ENCODE results near the gene ARHGEF39. TPM values are rescaled to one million over a fixed set of nuclear protein-coding genes. Genes with fewer than 3 reads are reported as not detected.
A peak's percentile ranks its signal among the peaks of the same experiment; 100 is the strongest.

ARHGEF39 gene
- total and polyA plus RNA-seq, 7 experiments from 2014 or later: 0.11 to 10.4 (median 0.44) TPM; not detected in 2

- H3K9me3 Mint-ChIP-seq: no peaks in the 10 kb centered on the region
- peak within 1 kb of the TSS; percentile 16 to 95 (median 77) for H3K27ac Mint-ChIP-seq
- Histone ChIP-seq H3K27ac (ENCODE audit: low read depth, low read length) (peak within 1 kb of the TSS; percentile 70), H3K4me1 (ENCODE audit: control insufficient read depth in 2 of 2, insufficient read depth in 2 of 2, low read length in 2 of 2) (peaks cover 0 to 5% of the 10 kb centered on the region in 2 donors), H3K36me3 (ENCODE audit: control insufficient read depth in 2 of 3, insufficient read depth in 3 of 3, low read length in 3 of 3) (peaks cover 0 to 7% (median 0%) of the 10 kb centered on the region in 3 experiments), H3K27me3 (ENCODE audit: control insufficient read depth in 2 of 2, insufficient read depth in 2 of 2, low read length in 2 of 2) (no peaks in the 10 kb centered on the region), H3K9me3 (ENCODE audit: control insufficient read depth in 2 of 3, low read length in 3 of 3) (no peaks in the 10 kb centered on the region), H3K4me3 (ENCODE audit: low read length) (peak within 1 kb of the TSS; percentile 65)
- H3K4me3 Mint-ChIP-seq: peak within 1 kb of the TSS; percentile 80 to 94 (median 88)
- POLR2A ChIA-PET: interaction anchor here (0.5 to 2.8 kb wide), 9 partner anchors 15 to 85 kb away, joined by 3 to 13 read pairs (median 4); partner anchors contain the start of genes CCDC107, RMRP and SIT1
- no peak for DNase-seq
- intact Hi-C loops (cut with micrococcal nuclease): loop anchor here (1.0 to 2.0 kb wide), 3 partner anchors 13 to 73 kb away; no protein-coding TSS in a partner anchor
- H3K4me1 Mint-ChIP-seq: peaks cover 16 to 31% (median 25%) of the 10 kb centered on the region in 7 donors
- no peak for ATAC-seq
- H3K27me3 Mint-ChIP-seq: no peaks in the 10 kb centered on the region
- peaks cover 0 to 1% (median 0%) of the 10 kb centered on the region in 5 donors for H3K36me3 Mint-ChIP-seq
- CTCF ChIA-PET: interaction anchor here (5.4 kb wide), 1 partner anchor 31 kb away, joined by 29 read pairs; the partner anchor contains the start of genes CCDC107 and RMRP
These were observed 24.7 kb upstream of the ARHGEF39 start, which contains the start of gene TPM2 for GRCh38 chr9:35689542-35690293. TPM2 (minus strand) TSS chr9:35689925; CDS start chr9:35689817, 108 bp downstream.

- no peak for ATAC-seq
- ChIA-PET CTCF (interaction anchor here (0.7 to 5.4 kb wide), 4 partner anchors 13 to 78 kb away, joined by 3 to 29 read pairs (median 3); partner anchors contain the start of genes CCDC107 and RMRP), POLR2A (interaction anchor here (0.5 to 1.7 kb wide), 5 partner anchors 7 to 72 kb away, joined by 3 to 5 read pairs (median 4); partner anchors contain the start of genes CREB3 and TLN1)
- Histone ChIP-seq H3K9me3 (ENCODE audit: control insufficient read depth in 2 of 3, low read length in 3 of 3) (no peaks in the 10 kb centered on the region), H3K4me1 (ENCODE audit: control insufficient read depth in 2 of 2, insufficient read depth in 2 of 2, low read length in 2 of 2) (peaks cover 0 to 5% of the 10 kb centered on the region in 2 donors), H3K4me3 (ENCODE audit: low read length) (no peak overlapping the region), H3K27me3 (ENCODE audit: control insufficient read depth in 2 of 2, insufficient read depth in 2 of 2, low read length in 2 of 2) (no peaks in the 10 kb centered on the region), H3K36me3 (ENCODE audit: control insufficient read depth in 2 of 3, insufficient read depth in 3 of 3, low read length in 3 of 3) (peaks cover 0 to 8% (median 0%) of the 10 kb centered on the region in 3 experiments), H3K27ac (ENCODE audit: low read depth, low read length) (no peak overlapping the region)
- H3K4me1 Mint-ChIP-seq: peaks cover 16 to 31% (median 25%) of the 10 kb centered on the region in 7 donors
- intact Hi-C loops (cut with micrococcal nuclease): no loop called here
- DNase-seq: no peak
- no peaks in the 10 kb centered on the region for H3K27me3 Mint-ChIP-seq
- peaks cover 0 to 4% (median 0%) of the 10 kb centered on the region in 5 donors for H3K36me3 Mint-ChIP-seq
- peak overlapping the region in 9 of 10 donors; percentile 42 to 72 (median 65) for H3K4me3 Mint-ChIP-seq
- no peaks in the 10 kb centered on the region for H3K9me3 Mint-ChIP-seq
- H3K27ac Mint-ChIP-seq: peak overlapping the region; percentile 16 to 84 (median 72)
These were observed 23.9 kb upstream of the ARHGEF39 start for GRCh38 chr9:35688558-35689541.

GRCh38 chr9:35687972-35688557, 23.1 kb upstream of the ARHGEF39 start:
- Histone ChIP-seq H3K4me1 (ENCODE audit: control insufficient read depth in 2 of 2, insufficient read depth in 2 of 2, low read length in 2 of 2) (peaks cover 0 to 5% of the 10 kb centered on the region in 2 donors), H3K27ac (ENCODE audit: low read depth, low read length) (no peak overlapping the region), H3K36me3 (ENCODE audit: control insufficient read depth in 2 of 3, insufficient read depth in 3 of 3, low read length in 3 of 3) (peaks cover 0 to 8% (median 0%) of the 10 kb centered on the region in 3 experiments), H3K27me3 (ENCODE audit: control insufficient read depth in 2 of 2, insufficient read depth in 2 of 2, low read length in 2 of 2) (no peaks in the 10 kb centered on the region), H3K4me3 (ENCODE audit: low read length) (no peak overlapping the region), H3K9me3 (ENCODE audit: control insufficient read depth in 2 of 3, low read length in 3 of 3) (no peaks in the 10 kb centered on the region)
- Mint-ChIP-seq H3K27ac (peak overlapping the region in 5 of 9 donors; percentile 28 to 76 (median 68)), H3K36me3 (peaks cover 0 to 4% (median 0%) of the 10 kb centered on the region in 5 donors), H3K4me1 (peaks cover 16 to 31% (median 25%) of the 10 kb centered on the region in 7 donors), H3K4me3 (peak overlapping the region in 4 of 10 donors; percentile 3 to 64 (median 32)), H3K9me3 (no peaks in the 10 kb centered on the region), H3K27me3 (no peaks in the 10 kb centered on the region)
- POLR2A ChIA-PET: interaction anchor here (0.8 to 1.7 kb wide), 6 partner anchors 8 to 72 kb away, joined by 3 to 5 read pairs (median 4); partner anchors contain the start of genes CREB3 and TLN1
- intact Hi-C loops (cut with micrococcal nuclease): no loop called here
- DNase-seq: no peak
- no peak for ATAC-seq
- CTCF ChIA-PET: interaction anchor here (0.7 to 5.4 kb wide), 8 partner anchors 8 to 77 kb away, joined by 3 to 29 read pairs (median 3); partner anchors contain the start of genes ARHGEF39, CCDC107 and RMRP

GRCh38 chr9:35687306-35687705, 22.3 kb upstream of the ARHGEF39 start:
- Mint-ChIP-seq H3K9me3 (no peaks in the 10 kb centered on the region), H3K27me3 (no peaks in the 10 kb centered on the region), H3K36me3 (peaks cover 0 to 4% (median 0%) of the 10 kb centered on the region in 5 donors), H3K4me3 (peak overlapping the region in 2 of 10 donors; percentile 20 to 56), H3K27ac (peak overlapping the region in 6 of 9 donors; percentile 5 to 76 (median 47)), H3K4me1 (peaks cover 16 to 33% (median 25%) of the 10 kb centered on the region in 7 donors)
- ChIA-PET CTCF (interaction anchor here (0.6 to 5.4 kb wide), 6 partner anchors 9 to 200 kb away, joined by 3 to 29 read pairs (median 6); partner anchors contain the start of genes ARHGEF39, CCDC107 and RMRP), POLR2A (interaction anchor here (0.6 to 1.7 kb wide), 6 partner anchors 9 to 45 kb away, joined by 3 to 5 read pairs (median 3); partner anchors contain the start of genes CREB3 and TLN1)
- Histone ChIP-seq H3K4me1 (ENCODE audit: control insufficient read depth in 2 of 2, insufficient read depth in 2 of 2, low read length in 2 of 2) (peaks cover 0 to 5% of the 10 kb centered on the region in 2 donors), H3K9me3 (ENCODE audit: control insufficient read depth in 2 of 3, low read length in 3 of 3) (no peaks in the 10 kb centered on the region), H3K27me3 (ENCODE audit: control insufficient read depth in 2 of 2, insufficient read depth in 2 of 2, low read length in 2 of 2) (no peaks in the 10 kb centered on the region), H3K4me3 (ENCODE audit: low read length) (no peak overlapping the region), H3K27ac (ENCODE audit: low read depth, low read length) (no peak overlapping the region), H3K36me3 (ENCODE audit: control insufficient read depth in 2 of 3, insufficient read depth in 3 of 3, low read length in 3 of 3) (peaks cover 0 to 12% (median 0%) of the 10 kb centered on the region in 3 experiments)
- DNase-seq (no peak), ATAC-seq (no peak)
- intact Hi-C loops (cut with micrococcal nuclease): no loop called here

- H3K36me3 ChIP-seq (ENCODE audit: control insufficient read depth in 2 of 3, insufficient read depth in 3 of 3, low read length in 3 of 3): peaks cover 0 to 12% (median 0%) of the 10 kb centered on the region in 3 experiments
- H3K4me1 Mint-ChIP-seq: peaks cover 10 to 29% (median 18%) of the 10 kb centered on the region in 7 donors
- no peaks in the 10 kb centered on the region for H3K9me3 Mint-ChIP-seq
- no peaks in the 10 kb centered on the region for H3K27me3 Mint-ChIP-seq
- DNase-seq: no peak
- no peak for ATAC-seq
- no peaks in the 10 kb centered on the region for H3K27me3 ChIP-seq (ENCODE audit: control insufficient read depth in 2 of 2, insufficient read depth in 2 of 2, low read length in 2 of 2)
- no peaks in the 10 kb centered on the region for H3K9me3 ChIP-seq (ENCODE audit: control insufficient read depth in 2 of 3, low read length in 3 of 3)
- CTCF ChIA-PET: interaction anchor here (0.6 to 1.5 kb wide), 4 partner anchors 10 to 199 kb away, joined by 4 to 8 read pairs (median 6); partner anchors contain the start of gene ARHGEF39
- H3K27ac ChIP-seq (ENCODE audit: low read depth, low read length): no peak overlapping the region
- peaks cover 0 to 4% of the 10 kb centered on the region in 2 donors for H3K4me1 ChIP-seq (ENCODE audit: control insufficient read depth in 2 of 2, insufficient read depth in 2 of 2, low read length in 2 of 2)
- H3K36me3 Mint-ChIP-seq: peaks cover 0 to 4% (median 0%) of the 10 kb centered on the region in 5 donors
- no peak overlapping the region for H3K4me3 Mint-ChIP-seq
- no peak overlapping the region for H3K4me3 ChIP-seq (ENCODE audit: low read length)
- POLR2A ChIA-PET: interaction anchor here (0.8 to 0.9 kb wide), 4 partner anchors 21 to 118 kb away, joined by 3 to 6 read pairs (median 3); no protein-coding TSS in a partner anchor
- intact Hi-C loops (cut with micrococcal nuclease): no loop called here
- H3K27ac Mint-ChIP-seq: peak overlapping the region in 3 of 9 donors; percentile 10 to 38 (median 29)
These were observed 21.5 kb upstream of the ARHGEF39 start for GRCh38 chr9:35686222-35687203.

All from naive thymus-derived CD4-positive, alpha-beta T cell (primary cell).